Muscle layer of colon (tissue), 2 donors: ENCODE results near the gene FBXW12.

ENCODE experiments used
- H3K27ac ChIP-seq: one replicate; pipeline ENCODE4 v1.7.0; 2013; ENCODE audit warnings: low read depth, mild to moderate bottlenecking, low read length, moderate library complexity
- H3K27me3 ChIP-seq, 2 donors: one replicate each; pipeline ENCODE4 v1.7.0; 2013; ENCODE audit warnings: low read length in 2 of 2, mild to moderate bottlenecking in 2 of 2; ENCODE audit not compliant: insufficient read depth in 2 of 2, control insufficient read depth in 1 of 2
- H3K36me3 ChIP-seq: one replicate; pipeline ENCODE4 v1.7.0; 2013; ENCODE audit warnings: mild to moderate bottlenecking, low read length; ENCODE audit not compliant: insufficient read depth
- H3K4me1 ChIP-seq: one replicate; pipeline ENCODE4 v1.7.0; 2013; ENCODE audit warnings: mild to moderate bottlenecking, low read length; ENCODE audit not compliant: insufficient read depth
- H3K4me3 ChIP-seq, 2 donors: one replicate each; pipeline ENCODE4 v1.7.0; 2013; ENCODE audit warnings: low read length in 2 of 2, low read depth in 1 of 2, mild to moderate bottlenecking in 1 of 2, moderate library complexity in 1 of 2
- H3K9ac ChIP-seq: one replicate; pipeline ENCODE4 v1.7.0; 2013; ENCODE audit warnings: low read length
- H3K9me3 ChIP-seq: one replicate; pipeline ENCODE4 v1.7.0; 2013; ENCODE audit warnings: mild to moderate bottlenecking, low read length
- donor health status: abdominal sarcoma.
- donor health status: Adenocarcinoma of cecum.

Gene FBXW12

DNA sequence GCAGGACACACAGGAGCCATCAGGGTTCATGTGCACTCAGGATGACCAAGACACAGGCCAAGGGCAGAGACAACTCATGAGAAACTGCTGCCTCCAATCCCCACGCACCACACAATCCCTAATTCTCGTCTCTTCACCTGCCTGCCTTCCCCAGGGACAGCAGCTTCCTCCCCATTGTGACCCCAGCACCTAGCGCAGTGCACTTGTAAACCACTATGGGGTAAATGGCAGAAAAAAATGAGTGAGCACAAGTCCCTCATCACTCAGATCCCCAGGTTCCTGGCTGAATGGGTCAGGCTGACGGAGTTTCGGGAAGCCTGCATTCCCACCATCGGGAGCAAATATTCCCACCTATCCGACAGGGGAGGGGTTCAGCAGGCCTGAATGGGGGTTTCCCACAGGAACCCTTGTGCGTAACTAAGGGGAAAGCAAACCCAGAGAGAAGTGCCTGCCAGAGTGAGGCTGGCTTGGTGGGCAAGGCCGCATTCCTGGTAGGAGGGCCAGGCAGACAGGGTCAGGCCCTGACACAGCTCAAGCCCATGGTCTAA lies 39.1 kb downstream of the FBXW12 start:
- H3K27ac ChIP-seq: no peak overlapping the region
- H3K36me3 ChIP-seq: peaks cover 96% of the 10 kb centered on the region

DNA sequence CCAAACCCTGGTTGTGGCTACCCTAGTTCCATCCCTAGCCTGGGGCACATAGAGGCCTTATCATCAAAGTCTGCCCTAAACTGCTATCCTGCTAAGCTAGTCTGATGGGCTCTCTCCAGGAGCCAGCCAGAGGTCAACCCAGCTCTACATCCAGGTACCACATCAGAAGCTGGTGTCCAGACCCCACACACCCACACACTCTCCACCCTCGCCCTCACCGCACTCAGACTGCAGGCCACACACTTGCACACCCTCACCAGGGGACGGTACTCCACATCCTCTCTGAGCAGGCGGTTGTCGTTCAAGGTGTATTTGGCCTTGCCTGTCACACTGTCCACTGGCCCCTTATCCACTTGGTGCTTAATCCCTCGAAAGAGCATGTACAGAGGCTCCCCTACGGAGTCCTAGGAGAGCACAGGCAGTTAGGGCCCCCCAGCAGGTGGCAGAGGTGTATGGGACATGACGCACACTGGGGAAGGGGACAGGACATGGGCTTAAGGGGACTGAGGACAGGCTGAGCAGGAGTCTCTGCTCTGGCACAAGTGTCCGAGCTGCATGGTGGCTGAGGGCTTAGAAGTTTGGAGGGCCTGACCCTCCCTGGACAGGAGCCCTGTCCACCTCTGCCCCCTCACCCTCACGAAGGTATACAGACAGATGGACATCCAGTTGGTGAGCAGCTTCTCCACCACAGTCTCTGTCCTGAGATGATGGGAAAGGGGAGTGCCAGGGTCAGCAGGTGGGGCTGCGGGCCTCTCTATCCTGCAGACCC lies 39.8 kb downstream of the FBXW12 start:
- Histone ChIP-seq H3K4me1 (peaks cover 11% of the 10 kb centered on the region), H3K36me3 (peaks cover 92% of the 10 kb centered on the region), H3K27me3 (no peaks in the 10 kb centered on the region), H3K9me3 (no peaks in the 10 kb centered on the region), H3K27ac (no peak overlapping the region), H3K9ac (no peak overlapping the region), H3K4me3 (no peak overlapping the region)

More for the DNA sequence above, 39.1 kb downstream of the FBXW12 start:
- H3K27me3 ChIP-seq: no peaks in the 10 kb centered on the region
- peaks cover 11% of the 10 kb centered on the region for H3K4me1 ChIP-seq
- no peak overlapping the region for H3K9ac ChIP-seq
- H3K4me3 ChIP-seq: no peak overlapping the region
- no peaks in the 10 kb centered on the region for H3K9me3 ChIP-seq

DNA sequence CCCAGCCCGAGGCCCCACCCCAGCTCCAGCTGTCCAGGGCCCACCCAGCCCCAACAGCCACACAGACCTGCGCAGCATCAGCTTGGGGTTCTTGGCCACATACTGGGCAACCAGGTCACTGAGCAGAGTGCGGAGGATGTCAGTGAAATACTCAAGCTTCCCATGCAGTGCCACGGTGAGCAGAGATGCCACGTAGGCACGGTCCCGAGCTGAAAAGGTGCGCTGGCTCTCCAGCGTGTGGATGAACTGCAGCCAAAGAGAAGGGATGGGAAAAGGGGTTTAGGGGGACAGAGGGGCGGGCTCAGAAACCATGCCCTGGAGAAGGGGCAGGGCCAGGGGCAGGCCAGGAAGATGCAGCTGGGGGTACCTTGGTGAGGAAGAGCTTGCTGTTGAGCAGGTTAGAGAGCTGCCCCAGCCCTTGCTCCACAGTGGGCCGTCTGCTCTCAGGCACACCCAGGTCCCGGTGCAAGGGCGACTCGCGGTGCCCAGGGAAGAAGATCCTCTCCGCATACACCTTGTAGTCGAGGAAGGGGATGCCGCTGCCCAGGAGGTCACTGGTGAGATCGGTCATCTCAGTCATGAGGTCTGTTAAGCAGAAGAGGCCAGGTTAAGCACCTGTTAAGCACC lies 40.5 kb downstream of the FBXW12 start:
- Histone ChIP-seq H3K9me3 (no peaks in the 10 kb centered on the region), H3K36me3 (peaks cover 92% of the 10 kb centered on the region), H3K9ac (no peak overlapping the region), H3K27ac (peak overlapping the region; percentile 14), H3K4me1 (peaks cover 11% of the 10 kb centered on the region), H3K4me3 (no peak overlapping the region), H3K27me3 (no peaks in the 10 kb centered on the region)

DNA sequence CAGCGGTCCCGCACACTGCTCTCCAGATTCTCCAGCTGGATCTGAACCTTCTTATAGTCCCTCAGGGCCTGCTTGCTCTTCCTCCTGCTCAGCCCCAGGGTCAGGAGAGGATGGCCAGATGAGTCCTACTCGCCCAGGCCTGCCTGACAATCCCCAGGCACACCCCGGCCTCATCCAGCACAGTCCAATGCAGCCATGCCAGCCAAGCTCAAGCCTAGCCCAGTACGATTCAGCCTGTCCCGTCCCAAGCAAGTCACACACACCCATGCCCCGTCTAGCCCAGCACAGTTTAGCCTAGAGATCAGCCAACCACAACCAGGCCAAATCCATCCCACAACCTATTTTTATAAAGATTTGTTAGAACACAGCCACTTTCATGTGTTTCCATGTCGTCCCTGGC lies 41.1 kb downstream of the FBXW12 start:
- Histone ChIP-seq H3K27me3 (no peaks in the 10 kb centered on the region), H3K9ac (no peak overlapping the region), H3K4me3 (no peak overlapping the region), H3K4me1 (peaks cover 11% of the 10 kb centered on the region), H3K27ac (peak overlapping the region; percentile 14), H3K9me3 (no peaks in the 10 kb centered on the region), H3K36me3 (peaks cover 90% of the 10 kb centered on the region)

DNA sequence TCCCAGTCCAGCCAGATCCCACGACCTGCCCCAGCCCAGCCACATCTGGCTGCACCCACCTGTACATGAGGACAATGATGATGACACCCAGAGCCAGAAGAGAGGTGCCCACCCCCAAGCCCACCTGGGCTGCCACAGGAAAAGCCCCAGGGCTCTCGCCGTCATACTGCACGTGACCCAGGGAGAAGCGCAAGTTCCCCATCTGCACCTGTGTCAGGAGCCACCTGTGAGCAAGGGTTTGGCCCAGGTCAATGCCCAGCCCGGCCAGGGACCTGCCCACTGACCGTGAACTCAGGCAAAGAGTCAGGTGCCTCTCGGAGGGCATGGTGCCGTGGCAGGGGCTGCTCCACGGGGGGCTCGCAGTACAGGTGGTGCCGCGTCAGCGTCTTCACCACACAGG lies 41.6 kb downstream of the FBXW12 start:
- Histone ChIP-seq H3K27me3 (no peaks in the 10 kb centered on the region), H3K4me3 (no peak overlapping the region), H3K27ac (no peak overlapping the region), H3K9ac (no peak overlapping the region), H3K36me3 (peaks cover 85% of the 10 kb centered on the region), H3K4me1 (peaks cover 11% of the 10 kb centered on the region), H3K9me3 (no peaks in the 10 kb centered on the region)

DNA sequence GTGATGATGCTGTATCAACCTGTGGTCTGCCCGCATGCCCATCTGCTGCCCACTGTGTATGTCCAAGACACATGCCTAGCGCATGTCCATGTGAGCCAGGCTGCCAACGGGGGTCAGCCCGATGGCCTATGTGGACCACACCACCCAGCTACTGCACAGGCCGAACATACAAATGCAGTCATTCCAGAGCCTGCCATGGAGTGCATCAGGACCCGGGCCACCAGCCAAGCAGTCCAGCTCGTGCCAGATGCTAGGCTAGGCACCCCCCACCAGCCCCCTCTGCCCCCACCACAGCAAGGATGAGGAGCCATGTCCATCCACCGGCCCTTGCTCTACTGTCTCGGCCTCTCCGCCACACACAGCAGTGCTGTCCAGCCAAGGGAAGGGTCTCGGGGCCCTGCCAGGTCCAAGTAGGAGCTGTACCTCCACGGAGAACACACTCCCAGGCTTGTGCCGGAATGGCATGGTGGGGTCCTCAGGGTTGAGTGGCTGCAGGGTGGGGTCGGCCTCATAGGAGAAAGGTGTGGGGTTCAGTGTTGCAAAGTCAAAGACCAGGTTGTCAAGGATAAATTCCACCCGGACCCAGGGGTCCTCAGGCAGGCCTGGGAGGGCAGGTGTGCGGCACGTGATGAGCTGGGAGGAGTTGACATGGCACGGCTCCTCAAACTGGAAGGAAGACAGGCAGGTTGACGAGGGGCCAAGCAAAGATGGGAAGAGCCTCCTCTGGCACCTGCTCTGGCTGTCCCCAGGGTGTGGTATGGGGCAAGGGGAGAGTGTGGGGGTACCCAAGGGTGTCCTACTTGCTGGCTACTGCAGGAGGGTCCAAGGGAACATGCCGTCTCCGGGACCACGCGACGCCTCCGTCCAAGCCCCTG lies 42.6 kb downstream of the FBXW12 start:
- H3K36me3 ChIP-seq: peaks cover 80% of the 10 kb centered on the region
- H3K27me3 ChIP-seq: no peaks in the 10 kb centered on the region
- no peak overlapping the region for H3K9ac ChIP-seq
- peaks cover 11% of the 10 kb centered on the region for H3K4me1 ChIP-seq
- no peak overlapping the region for H3K4me3 ChIP-seq
- H3K27ac ChIP-seq: peak overlapping the region; percentile 15
- no peaks in the 10 kb centered on the region for H3K9me3 ChIP-seq

DNA sequence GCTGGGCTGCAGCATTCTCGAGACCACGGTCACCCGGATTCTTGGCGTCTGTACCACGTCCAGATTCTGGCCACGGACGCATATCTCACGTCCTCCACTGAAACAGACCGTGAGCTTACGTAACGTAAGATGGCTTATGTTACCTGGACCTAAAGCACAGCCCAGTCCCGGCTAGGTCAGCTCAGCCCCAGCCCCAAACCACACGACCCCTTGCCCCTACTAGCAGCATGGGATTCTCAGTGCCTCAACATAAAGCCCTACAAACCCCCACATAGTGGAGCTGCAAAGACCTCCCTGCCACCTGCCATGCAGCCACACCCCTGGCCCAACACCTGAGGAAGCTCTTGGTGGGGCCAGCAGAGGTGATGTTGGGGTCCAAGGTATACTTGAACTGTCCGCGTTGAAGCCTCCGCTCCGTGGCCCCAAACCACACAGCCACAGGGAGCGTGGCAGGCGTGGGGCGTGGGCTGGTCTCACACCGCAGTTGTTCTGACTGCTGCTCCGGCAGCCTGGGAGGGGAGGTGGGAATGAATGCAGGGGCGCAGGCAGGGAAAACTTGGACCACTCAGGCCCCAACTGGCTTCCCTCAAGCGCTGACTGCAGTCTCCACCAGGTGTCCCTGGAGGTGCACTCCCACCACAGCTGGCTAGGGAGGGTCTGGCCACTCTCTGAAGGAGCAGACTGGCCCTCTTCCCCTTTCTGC lies 43.4 kb downstream of the FBXW12 start:
- Histone ChIP-seq H3K27me3 (no peaks in the 10 kb centered on the region), H3K9me3 (no peaks in the 10 kb centered on the region), H3K36me3 (peaks cover 79% of the 10 kb centered on the region), H3K4me3 (no peak overlapping the region), H3K27ac (no peak overlapping the region), H3K4me1 (peaks cover 11% of the 10 kb centered on the region), H3K9ac (no peak overlapping the region)

DNA sequence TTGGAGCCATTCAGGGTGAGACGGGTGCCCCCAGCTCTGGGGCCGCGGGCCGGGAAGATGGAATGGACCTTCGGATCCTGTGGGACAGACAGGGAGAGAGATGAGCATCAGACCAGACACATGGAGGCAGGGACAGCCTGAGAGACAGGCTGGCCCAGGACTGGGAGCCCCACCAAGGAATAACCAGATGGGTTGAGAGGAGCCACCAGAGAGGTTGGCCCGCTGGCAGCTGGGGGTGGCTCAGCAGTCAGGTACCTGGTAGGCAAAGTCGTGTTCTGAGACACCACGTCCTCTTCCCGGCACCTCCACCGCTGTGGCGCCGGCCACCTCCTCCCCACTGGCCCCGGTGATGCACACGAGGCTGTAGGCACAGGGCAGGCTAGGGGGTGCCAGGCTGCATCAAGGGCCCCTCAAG lies 44.1 kb downstream of the FBXW12 start:
- H3K36me3 ChIP-seq: peaks cover 76% of the 10 kb centered on the region
- H3K4me3 ChIP-seq: no peak overlapping the region
- no peak overlapping the region for H3K9ac ChIP-seq
- peaks cover 11% of the 10 kb centered on the region for H3K4me1 ChIP-seq
- no peaks in the 10 kb centered on the region for H3K27me3 ChIP-seq
- H3K27ac ChIP-seq: no peak overlapping the region
- H3K9me3 ChIP-seq: no peaks in the 10 kb centered on the region

DNA sequence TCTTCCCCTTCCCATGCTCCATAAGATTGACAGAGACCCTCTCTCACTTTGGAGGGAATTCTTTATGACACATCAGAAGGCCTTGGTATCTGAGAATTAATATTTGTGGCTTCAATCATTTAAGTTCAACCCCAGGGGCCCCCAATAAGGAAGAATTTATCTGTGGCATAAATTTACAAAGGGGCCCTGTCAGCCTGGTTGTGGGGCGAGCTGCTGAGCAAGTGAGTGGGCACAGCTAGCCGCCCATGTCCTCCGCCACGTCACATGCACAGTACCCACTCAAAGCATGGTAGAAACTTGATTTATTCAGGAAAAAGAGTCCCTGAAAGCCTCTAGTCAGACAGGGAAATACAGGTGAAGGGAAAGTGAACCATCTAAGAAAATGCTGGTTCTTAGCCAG lies 44.5 kb downstream of the FBXW12 start:
- Histone ChIP-seq H3K9me3 (no peaks in the 10 kb centered on the region), H3K36me3 (peaks cover 74% of the 10 kb centered on the region), H3K4me3 (no peak overlapping the region), H3K27me3 (no peaks in the 10 kb centered on the region), H3K4me1 (peaks cover 11% of the 10 kb centered on the region), H3K27ac (no peak overlapping the region), H3K9ac (no peak overlapping the region)

DNA sequence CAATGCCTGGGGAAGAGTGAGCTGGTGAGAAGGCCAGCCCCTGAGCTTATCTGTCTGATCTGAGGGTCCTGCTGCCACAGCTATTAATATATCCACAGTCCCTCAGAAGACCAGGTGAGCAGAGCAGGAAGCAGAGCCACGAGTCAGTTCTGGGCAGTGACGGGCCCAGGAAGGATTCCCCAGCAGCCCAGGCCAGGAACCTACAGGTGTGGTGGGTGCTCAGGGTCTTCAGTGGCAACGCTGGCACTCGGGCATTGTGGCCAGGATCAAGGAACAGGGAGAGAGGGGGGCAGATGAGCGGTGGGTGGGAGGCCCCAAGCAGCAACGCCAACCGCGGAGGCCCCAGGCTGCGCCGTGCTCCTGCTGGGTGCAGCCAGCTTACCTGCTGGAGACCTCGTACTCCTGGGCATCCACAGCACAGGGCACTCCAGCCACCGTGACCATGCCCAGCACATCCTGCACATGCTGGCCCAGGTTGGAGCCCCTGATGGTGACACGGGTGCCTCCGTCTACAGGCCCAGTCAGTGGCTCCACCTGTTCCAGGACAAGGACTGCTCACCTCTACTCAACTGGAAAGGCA lies 45.6 kb downstream of the FBXW12 start:
- Histone ChIP-seq H3K4me3 (no peak overlapping the region), H3K27me3 (no peaks in the 10 kb centered on the region), H3K9me3 (no peaks in the 10 kb centered on the region), H3K4me1 (peaks cover 11% of the 10 kb centered on the region), H3K9ac (no peak overlapping the region), H3K36me3 (peaks cover 74% of the 10 kb centered on the region), H3K27ac (peak overlapping the region; percentile 14)
